H9 (cell line): ENCODE measurements around the gene CD163L1. TPM values are rescaled to one million over a fixed set of nuclear protein-coding genes. Genes with fewer than 3 reads are reported as not detected.

Experiments
- DNase-seq: peaks from one replicate; pipeline ENCODE4 v3.0.0-alpha.2; 2017
- H2AFZ ChIP-seq: one replicate; pipeline ENCODE4 v1.6.1; 2013; ENCODE audit warnings: mild to moderate bottlenecking, low read length, control low read depth, moderate library complexity
- H2AK5ac ChIP-seq: 2 replicates; pipeline ENCODE4 v1.6.1; 2013; ENCODE audit warnings: low read length, control low read depth, mixed read lengths; ENCODE audit not compliant: insufficient read length
- H2BK120ac ChIP-seq: one replicate; pipeline ENCODE4 v1.6.1; 2013; ENCODE audit warnings: low read depth, mild to moderate bottlenecking, low read length, control low read depth, inconsistent platforms; ENCODE audit not compliant: poor library complexity, severe bottlenecking
- H2BK12ac ChIP-seq: 2 replicates; pipeline ENCODE4 v1.6.1; 2013; ENCODE audit warnings: low read length, control low read depth, mixed read lengths, low read depth; ENCODE audit not compliant: insufficient read length
- H2BK15ac ChIP-seq: 2 replicates; pipeline ENCODE4 v1.6.1; 2013; ENCODE audit warnings: low read depth, low read length, control low read depth
- H2BK20ac ChIP-seq: one replicate; pipeline ENCODE4 v1.6.1; 2013; ENCODE audit warnings: low read depth, mild to moderate bottlenecking, low read length, control low read depth, inconsistent platforms; ENCODE audit not compliant: poor library complexity, severe bottlenecking
- H2BK5ac ChIP-seq: 2 replicates; pipeline ENCODE4 v1.6.1; 2013; ENCODE audit warnings: low read length, control low read depth, mixed read lengths; ENCODE audit not compliant: insufficient read length
- H3K14ac ChIP-seq: 2 replicates; pipeline ENCODE4 v1.6.1; 2013; ENCODE audit warnings: low read length, control low read depth; ENCODE audit not compliant: insufficient read depth
- H3K18ac ChIP-seq: 2 replicates; pipeline ENCODE4 v1.6.1; 2013; ENCODE audit warnings: low read depth, mild to moderate bottlenecking, mixed read lengths, low read length, control low read depth; ENCODE audit not compliant: insufficient read length
- H3K23ac ChIP-seq: 2 replicates; pipeline ENCODE4 v1.6.1; 2013; ENCODE audit warnings: low read length, control low read depth, mixed read lengths, low read depth; ENCODE audit not compliant: insufficient read length
- H3K23me2 ChIP-seq: 2 replicates; pipeline ENCODE4 v1.6.1; 2013; ENCODE audit warnings: low read depth, mild to moderate bottlenecking, mixed read lengths, low read length, control low read depth; ENCODE audit not compliant: insufficient read length, poor library complexity, severe bottlenecking
- H3K27ac ChIP-seq: 2 replicates; pipeline ENCODE4 v1.5.1; 2013; ENCODE audit warnings: low read length, control low read depth, mixed read lengths, low read depth; ENCODE audit not compliant: insufficient read length
- H3K27me3 ChIP-seq: 2 replicates; pipeline ENCODE4 v1.6.1; 2013; ENCODE audit warnings: low read length, control low read depth, inconsistent platforms; ENCODE audit not compliant: insufficient read depth
- H3K4ac ChIP-seq: 2 replicates; pipeline ENCODE4 v1.6.1; 2013; ENCODE audit warnings: low read depth, mild to moderate bottlenecking, control low read depth, inconsistent platforms, low read length, moderate library complexity
- H3K4me1 ChIP-seq: 2 replicates; pipeline ENCODE4 v1.6.1; 2013; ENCODE audit warnings: low read length, control low read depth, inconsistent platforms; ENCODE audit not compliant: insufficient read depth
- H3K4me2 ChIP-seq: 2 replicates; pipeline ENCODE4 v1.6.1; 2013; ENCODE audit warnings: low read length, control low read depth, mixed read lengths; ENCODE audit not compliant: insufficient read length, insufficient read depth
- H3K56ac ChIP-seq: 2 replicates; pipeline ENCODE4 v1.6.1; 2013; ENCODE audit warnings: low read depth, mild to moderate bottlenecking, mixed read lengths, low read length, control low read depth; ENCODE audit not compliant: insufficient read length
- H3K79me1 ChIP-seq: 2 replicates; pipeline ENCODE4 v1.6.1; 2013; ENCODE audit warnings: low read depth, mild to moderate bottlenecking, moderate library complexity, low read length, control low read depth, inconsistent platforms; ENCODE audit not compliant: insufficient read depth, poor library complexity, severe bottlenecking
- H3K79me2 ChIP-seq: 2 replicates; pipeline ENCODE4 v1.6.1; 2013; ENCODE audit warnings: low read length, control low read depth, inconsistent platforms; ENCODE audit not compliant: insufficient read depth
- H3K9ac ChIP-seq: 2 replicates; pipeline ENCODE4 v1.6.1; 2013; ENCODE audit warnings: low read length, control low read depth, mixed read lengths; ENCODE audit not compliant: insufficient read length; ENCODE audit errors: extremely low read depth
- H3K9me3 ChIP-seq: one replicate; pipeline ENCODE4 v1.6.1; 2013; ENCODE audit warnings: low read depth, low read length, inconsistent platforms; ENCODE audit not compliant: control insufficient read depth
- H3T11ph ChIP-seq: one replicate; pipeline ENCODE4 v1.6.1; 2013; ENCODE audit warnings: mild to moderate bottlenecking, low read length, control low read depth, inconsistent platforms
- H4K20me1 ChIP-seq: one replicate; pipeline ENCODE4 v1.6.1; 2013; ENCODE audit not compliant: control insufficient read depth, insufficient read length, insufficient read depth
- H4K5ac ChIP-seq: 2 replicates; pipeline ENCODE4 v1.6.1; 2013; ENCODE audit warnings: low read depth, mild to moderate bottlenecking, mixed read lengths, low read length, control low read depth; ENCODE audit not compliant: insufficient read length
- H4K8ac ChIP-seq: replicated peaks from 2 replicates; pipeline ENCODE4 v1.6.1; 2013; ENCODE audit warnings: low read length, control low read depth, mixed read lengths, low read depth; ENCODE audit not compliant: insufficient read length
- H4K91ac ChIP-seq: 2 replicates; pipeline ENCODE4 v1.6.1; 2013; ENCODE audit warnings: low read depth, mild to moderate bottlenecking, moderate library complexity, mixed read lengths, low read length, control low read depth; ENCODE audit not compliant: insufficient read length
- H3K27ac Mint-ChIP-seq, 3 experiments: 2 replicates in 2 of 3; 3 replicates in 1 of 3; pipeline ENCODE4 v1.8.0; 2020 to 2021; ENCODE audit warnings: mixed read lengths in 3 of 3, mild to moderate bottlenecking in 1 of 3, moderate library complexity in 1 of 3
- H3K27me3 Mint-ChIP-seq: 2 replicates; pipeline ENCODE4 v1.8.0; 2021; ENCODE audit warnings: low read depth, mild to moderate bottlenecking, moderate library complexity, mixed read lengths
- H3K36me3 Mint-ChIP-seq, 3 experiments: 2 replicates in 2 of 3; 3 replicates in 1 of 3; pipeline ENCODE4 v1.8.0; 2020 to 2021; ENCODE audit warnings: low read depth in 3 of 3, mixed read lengths in 3 of 3; ENCODE audit not compliant: insufficient read depth in 1 of 3
- H3K4me1 Mint-ChIP-seq, 2 experiments: 2 replicates each; pipeline ENCODE4 v1.8.0; 2020; ENCODE audit warnings: mixed read lengths in 2 of 2
- H3K4me3 Mint-ChIP-seq, 2 experiments: 2 replicates in 1 of 2; 3 replicates in 1 of 2; pipeline ENCODE4 v1.8.0; 2020 to 2021; ENCODE audit warnings: mild to moderate bottlenecking in 2 of 2, mixed read lengths in 2 of 2, moderate library complexity in 1 of 2
- H3K9me3 Mint-ChIP-seq, 2 experiments: 2 replicates in 1 of 2; 3 replicates in 1 of 2; pipeline ENCODE4 v1.8.0; 2020; ENCODE audit warnings: mild to moderate bottlenecking in 2 of 2, mixed read lengths in 2 of 2, moderate library complexity in 1 of 2
- CTCF ChIP-seq: fragments of 200-600 bp; sonication (generic); conservative IDR thresholded peaks from 3 replicates; pipeline ENCODE4 v1.8.0; 2021; ENCODE audit warnings: antibody characterized with exemption, mild to moderate bottlenecking
- WGBS: extraction: QIAGEN DNeasy Blood & Tissue Kit; methylation state at CpG from one replicate; pipeline ENCODE4 v1.1.7; 2013; ENCODE audit warnings: missing lambda C conversion rate, low lambda C conversion rate, mixed read lengths; ENCODE audit not compliant: insufficient read length; ENCODE audit errors: extremely low coverage; 5-methylcytosine and 5-hydroxymethylcytosine counted together
- total RNA-seq: library from RNA; stranded (reverse); gene quantifications from 2 replicates; pipeline ENCODE4 v1.2.1, GENCODE V29; 2021

The CD163L1 gene
- total RNA-seq, 1 experiment from 2014 or later = 0.39 TPM

DNA sequence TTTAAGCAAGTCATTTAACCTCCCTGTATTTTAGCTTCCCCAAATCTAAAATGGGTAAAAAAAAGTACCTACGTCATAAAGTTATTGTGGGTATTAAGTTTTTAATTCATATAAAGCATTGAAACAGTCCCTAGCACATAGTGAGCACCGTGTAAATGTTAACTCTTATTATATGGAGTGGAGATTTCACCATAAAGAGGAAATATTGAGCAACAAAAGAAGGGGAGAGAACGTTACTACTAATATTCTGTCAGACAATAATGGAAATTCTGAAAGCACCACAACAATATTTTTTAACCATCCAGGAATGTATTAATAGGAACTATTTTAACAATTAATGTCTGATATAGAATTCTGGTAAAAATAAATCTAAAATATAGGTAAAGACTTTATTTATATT is 7.8 kb upstream of the CD163L1 start:
- Mint-ChIP-seq H3K27ac (no peak overlapping the region), H3K4me3 (no peak overlapping the region), H3K9me3 (no peaks in the 10 kb centered on the region; a peak in 1 of 5 replicates), H3K4me1 (peaks cover 0 to 6% of the 10 kb centered on the region in 2 experiments; a peak in 1 of 4 replicates), H3K27me3 (no peaks in the 10 kb centered on the region), H3K36me3 (no peaks in the 10 kb centered on the region)
- Histone ChIP-seq H3K18ac (no peak overlapping the region), H3K27ac (no peak overlapping the region), H3K9me3 (no peaks in the 10 kb centered on the region), H3T11ph (no peak overlapping the region), H3K4me2 (no peak overlapping the region), H3K4ac (no peak overlapping the region), H3K4me1 (no peaks in the 10 kb centered on the region), H3K79me1 (no peaks in the 10 kb centered on the region), H2AK5ac (no peak overlapping the region), H2BK5ac (no peak overlapping the region), H3K23me2 (no peaks in the 10 kb centered on the region), H2AFZ (no peak overlapping the region), H4K5ac (no peak overlapping the region), H4K8ac (no peak overlapping the region), H3K14ac (no peak overlapping the region), H2BK20ac (no peak overlapping the region), H4K91ac (no peak overlapping the region), H3K9ac (no peak overlapping the region), H3K79me2 (no peaks in the 10 kb centered on the region), H2BK15ac (no peak overlapping the region), H3K56ac (no peak overlapping the region), H3K27me3 (no peaks in the 10 kb centered on the region), H3K23ac (no peak overlapping the region), H2BK12ac (no peak overlapping the region), H4K20me1 (no peaks in the 10 kb centered on the region), H2BK120ac (no peak overlapping the region)
- no peak for TF ChIP-seq CTCF
- no peak for DNase-seq
- no CpG with 5 or more reads among the region's 3 CpGs for WGBS
